Psoas muscle (tissue), 8 donors: ENCODE results near the gene WNT8B. TPM values are rescaled to one million over a fixed set of nuclear protein-coding genes. Genes with fewer than 3 reads are reported as not detected.
A peak's percentile ranks its signal among the peaks of the same experiment; 100 is the strongest.

Experiments
- ATAC-seq, 4 donors: fragments of 200-7000 bp; cut with Tn5 transposase; one replicate each; pipeline ENCODE4 v1.9.1; 2020; ENCODE audit warnings: moderate library complexity in 3 of 4, mild to moderate bottlenecking in 2 of 4
- DNase-seq, 2 donors: peaks; one replicate each; pipeline ENCODE4 v3.0.0-alpha.2; 2020
- H3K27ac ChIP-seq: fragments of 200-600 bp; one replicate; pipeline ENCODE4 v1.8.0; 2022
- H3K27me3 ChIP-seq, 3 donors: fragments of 200-600 bp in 1 of 3; one replicate each; pipeline versions ENCODE4 v1.6.1 to v1.8.0; 2013 to 2022; ENCODE audit warnings: low read length in 2 of 3, mild to moderate bottlenecking in 2 of 3, moderate library complexity in 1 of 3; ENCODE audit not compliant: insufficient read depth in 3 of 3
- H3K36me3 ChIP-seq, 2 donors: fragments of 200-600 bp in 1 of 2; one replicate each; pipeline versions ENCODE4 v1.6.1 to v1.8.0; 2013 to 2022; ENCODE audit warnings: low read depth in 1 of 2, mild to moderate bottlenecking in 1 of 2, moderate library complexity in 1 of 2; ENCODE audit not compliant: insufficient read depth in 1 of 2
- H3K4me1 ChIP-seq: fragments of 200-600 bp; one replicate; pipeline ENCODE4 v1.8.0; 2022
- H3K4me3 ChIP-seq: fragments of 200-600 bp; one replicate; pipeline ENCODE4 v1.8.0; 2022; ENCODE audit warnings: mild to moderate bottlenecking
- H3K9me3 ChIP-seq: fragments of 200-600 bp; one replicate; pipeline ENCODE4 v1.8.0; 2022
- WGBS, 3 donors: extraction: QIAGEN DNeasy Blood & Tissue Kit; methylation state at CpG; one replicate each; pipeline versions ENCODE4 v1.1.6 to v1.1.7; 2013; 5-methylcytosine and 5-hydroxymethylcytosine counted together
- intact Hi-C, 2 donors: fragments of 100-400 bp; cut with DNase I; formaldehyde crosslinking; loops; one replicate each; pipeline versions ENCODE4 v1.11.0 to v1.14.2; 2022
- polyA plus RNA-seq, 3 donors: library from polyadenylated mRNA; stranded (reverse); fragments of 200-250 nt; gene quantifications; one replicate each; pipeline ENCODE4 v1.2.3, GENCODE V29; 2013
- total RNA-seq, 4 donors: library from RNA; stranded (reverse); fragmentation: NEBNext Ultra II Directional in 2 of 4; extraction: Animal tissue kit (Norgen Biotek cat#: 25700) in 2 of 4; gene quantifications; one replicate each; pipeline versions ENCODE4 v1.2.1 to v1.2.4, GENCODE V29; 2021 to 2023
- TF ChIP-seq, protein P1 (sequence below): fragments of 200-600 bp; IDR thresholded peaks from one replicate; pipeline ENCODE4 v1.8.0; 2022; ENCODE audit warnings: antibody characterized with exemption
- donor health status: healthy with polysubstance abuse.
- donor health status: DM: no; HTN: no; CAD: no; lungs with moderate emphysema.
- donor health status: Bipolar disorder and iron deficiency.
- donor health status: healthy.
- donor health status: DM: yes; HTN: yes; CAD: no.
- donor health status: DM: no; HTN: no; CAD: no.
- donor health status: DM: no; HTN: no; CAD: no.
- donor health status: DM: yes; HTN: yes; CAD: no.

WNT8B gene
- total and polyA plus RNA-seq, 7 donors: not detected

DNA sequence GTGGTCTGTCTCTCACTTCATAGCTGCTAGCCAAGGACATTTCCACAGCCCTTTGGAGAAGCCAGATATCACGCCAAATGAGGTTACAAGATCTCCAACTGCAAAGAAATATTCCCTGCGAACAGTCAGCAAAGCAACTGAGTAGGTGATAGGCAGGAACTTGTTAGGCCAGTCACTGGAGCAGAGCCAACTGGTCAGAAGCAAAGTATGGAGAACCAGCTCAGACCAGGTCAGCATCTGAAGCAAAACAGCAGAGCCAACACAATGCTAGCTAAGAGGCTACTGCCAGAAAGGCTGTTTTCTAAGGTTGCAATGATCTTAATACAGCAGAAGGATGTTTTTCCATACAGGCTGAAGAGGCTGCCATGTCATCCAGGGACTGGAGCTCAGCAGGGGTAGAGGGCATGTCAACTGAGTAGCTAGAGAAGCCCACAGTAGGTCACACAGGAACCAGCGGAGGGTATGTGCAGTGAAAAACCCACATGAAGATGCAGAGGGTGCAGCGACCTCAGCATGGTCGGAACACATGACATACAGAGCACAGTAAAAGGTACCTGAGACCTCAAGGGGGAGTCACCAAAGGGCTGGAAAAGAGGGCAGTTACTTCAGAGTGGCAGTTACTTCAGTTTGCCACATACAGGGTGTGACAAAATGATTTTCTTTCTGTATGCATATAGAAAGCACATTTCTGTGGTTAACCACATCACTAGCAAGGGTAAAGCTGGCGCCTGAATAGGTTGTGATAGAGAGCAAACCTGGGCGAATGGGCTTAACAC, 47.9 kb downstream of the WNT8B start:
- Histone ChIP-seq H3K36me3 (peaks cover 6 to 48% of the 10 kb centered on the region in 2 donors), H3K27ac (no peak overlapping the region), H3K27me3 (no peaks in the 10 kb centered on the region), H3K4me1 (no peaks in the 10 kb centered on the region), H3K4me3 (no peak overlapping the region), H3K9me3 (no peaks in the 10 kb centered on the region)
- intact Hi-C loops: loop anchor here in 1 of 2 donors (10.0 kb wide), 1 partner anchor 206 kb away; no protein-coding TSS in a partner anchor
- WGBS, 3 donors: 86 to 91% (median 91%) methylated on average over 7 of the region's 7 CpGs
- TF ChIP-seq, protein P1, sequence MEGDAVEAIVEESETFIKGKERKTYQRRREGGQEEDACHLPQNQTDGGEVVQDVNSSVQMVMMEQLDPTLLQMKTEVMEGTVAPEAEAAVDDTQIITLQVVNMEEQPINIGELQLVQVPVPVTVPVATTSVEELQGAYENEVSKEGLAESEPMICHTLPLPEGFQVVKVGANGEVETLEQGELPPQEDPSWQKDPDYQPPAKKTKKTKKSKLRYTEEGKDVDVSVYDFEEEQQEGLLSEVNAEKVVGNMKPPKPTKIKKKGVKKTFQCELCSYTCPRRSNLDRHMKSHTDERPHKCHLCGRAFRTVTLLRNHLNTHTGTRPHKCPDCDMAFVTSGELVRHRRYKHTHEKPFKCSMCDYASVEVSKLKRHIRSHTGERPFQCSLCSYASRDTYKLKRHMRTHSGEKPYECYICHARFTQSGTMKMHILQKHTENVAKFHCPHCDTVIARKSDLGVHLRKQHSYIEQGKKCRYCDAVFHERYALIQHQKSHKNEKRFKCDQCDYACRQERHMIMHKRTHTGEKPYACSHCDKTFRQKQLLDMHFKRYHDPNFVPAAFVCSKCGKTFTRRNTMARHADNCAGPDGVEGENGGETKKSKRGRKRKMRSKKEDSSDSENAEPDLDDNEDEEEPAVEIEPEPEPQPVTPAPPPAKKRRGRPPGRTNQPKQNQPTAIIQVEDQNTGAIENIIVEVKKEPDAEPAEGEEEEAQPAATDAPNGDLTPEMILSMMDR: no peak
- DNase-seq (no peak), ATAC-seq (no peak)

DNA sequence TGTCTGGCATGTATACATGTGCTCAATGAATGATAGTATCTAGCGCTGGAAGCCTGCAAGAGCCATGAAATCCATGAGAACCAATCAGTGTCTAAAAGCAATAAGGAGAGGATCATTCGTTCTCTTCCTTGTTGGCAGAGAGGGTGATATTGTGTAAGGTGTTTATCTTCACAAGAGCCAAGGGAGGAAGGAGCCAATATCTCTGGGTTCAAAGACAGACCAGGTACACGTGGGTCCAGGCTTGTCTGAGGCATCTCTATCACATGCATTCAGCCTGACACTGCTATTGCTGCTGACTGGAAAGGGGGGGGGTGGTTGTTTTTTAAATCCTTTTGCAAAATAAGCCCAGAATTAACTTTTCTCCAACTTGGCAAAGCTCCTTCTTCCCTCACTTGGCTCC, 52.8 kb downstream of the WNT8B start:
- Histone ChIP-seq H3K4me1 (peaks cover 28% of the 10 kb centered on the region), H3K36me3 (peaks cover 3 to 24% of the 10 kb centered on the region in 2 donors), H3K9me3 (no peaks in the 10 kb centered on the region), H3K27me3 (no peaks in the 10 kb centered on the region), H3K4me3 (no peak overlapping the region), H3K27ac (no peak overlapping the region)
- peak in 1 of 4 donors; percentile 19 for ATAC-seq
- DNase-seq: no peak
- TF ChIP-seq, protein P1: no peak
- intact Hi-C loops: loop anchor here (2.0 to 10.0 kb wide), 4 partner anchors 33 to 211 kb away; no protein-coding TSS in a partner anchor
- WGBS, 3 donors: 47 to 63% (median 61%) methylated on average over 3 of the region's 3 CpGs

DNA sequence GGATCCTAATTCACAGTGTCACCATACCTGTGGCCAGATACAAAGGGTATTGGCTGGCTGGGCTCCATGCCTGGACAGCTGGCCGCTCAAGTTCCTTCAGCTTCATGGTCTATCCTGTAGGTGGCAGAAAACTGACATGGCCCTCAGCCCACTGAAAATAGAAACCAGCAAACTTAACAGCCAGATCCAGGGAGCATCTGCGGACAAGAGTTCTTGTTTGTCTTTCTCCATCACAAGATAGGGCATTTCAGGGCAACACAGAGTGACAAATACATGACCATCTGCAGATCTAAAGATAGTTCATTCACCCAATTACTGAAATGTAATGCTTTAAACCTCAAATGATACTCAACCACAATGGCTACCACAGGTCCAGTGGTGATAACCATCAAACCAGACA, 54.0 kb downstream of the WNT8B start:
- DNase-seq: peak; percentile 52 to 74
- intact Hi-C loops: loop anchor here (2.0 to 10.0 kb wide), 4 partner anchors 35 to 212 kb away; no protein-coding TSS in a partner anchor
- TF ChIP-seq, protein P1: peak; percentile 50
- Histone ChIP-seq H3K27me3 (no peaks in the 10 kb centered on the region), H3K4me3 (no peak overlapping the region), H3K4me1 (peaks cover 28% of the 10 kb centered on the region), H3K9me3 (no peaks in the 10 kb centered on the region), H3K36me3 (peaks cover 3 to 20% of the 10 kb centered on the region in 2 donors), H3K27ac (peak overlapping the region; percentile 63)
- 20 to 27% (median 22%) methylated on average over 2 of the region's 2 CpGs for WGBS, 3 donors
- peak; percentile 80 to 84 (median 80) for ATAC-seq

DNA sequence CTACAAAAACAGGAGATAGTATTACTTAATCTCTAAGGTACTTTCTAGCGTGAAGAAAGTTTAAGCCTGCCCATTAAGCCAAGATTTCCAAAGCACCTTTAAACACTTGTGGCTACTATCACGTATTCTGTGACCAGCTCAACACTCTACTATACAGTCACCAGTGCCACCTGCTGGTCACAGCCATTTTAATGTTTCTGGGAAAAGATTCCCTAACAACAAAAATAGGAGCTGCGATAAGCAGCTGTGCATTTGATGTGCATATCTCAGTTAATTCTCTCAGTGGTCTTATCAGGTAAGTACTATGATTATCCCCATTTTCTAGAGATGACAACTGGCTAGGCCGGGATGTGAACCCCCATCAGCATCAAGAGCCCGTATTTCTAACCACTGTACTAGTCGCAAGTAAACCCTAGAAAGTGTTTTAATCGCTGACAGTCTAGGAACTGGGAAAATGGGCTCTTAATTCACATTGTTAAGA, 56.0 kb downstream of the WNT8B start:
- DNase-seq: peak in 1 of 2 donors; percentile 39
- ATAC-seq: peak; percentile 61 to 78 (median 68)
- Histone ChIP-seq H3K27ac (peak overlapping the region; percentile 70), H3K4me3 (peak overlapping the region; percentile 72), H3K27me3 (no peaks in the 10 kb centered on the region), H3K9me3 (no peaks in the 10 kb centered on the region), H3K36me3 (peaks cover 3 to 23% of the 10 kb centered on the region in 2 donors), H3K4me1 (peaks cover 28% of the 10 kb centered on the region)
- WGBS, 3 donors: 5 to 6% (median 5%) methylated on average over 7 of the region's 7 CpGs
- intact Hi-C loops: loop anchor here (2.0 to 10.0 kb wide), 4 partner anchors 36 to 214 kb away; no protein-coding TSS in a partner anchor
- TF ChIP-seq, protein P1: peak; percentile 73
